GM18951 (cell line): Measurements from ENCODE around the gene BSPRY.

Experiments
- POLR2A ChIP-seq: IDR thresholded peaks from 4 replicates; pipeline ENCODE4 v1.6.1; 2011; ENCODE audit warnings: mild to moderate bottlenecking; ENCODE audit not compliant: insufficient read length, insufficient read depth; ENCODE audit errors: extremely low read depth
- in situ Hi-C: fragments of 300-500 bp; cut with MboI; formaldehyde crosslinking; loops from one replicate; pipeline ENCODE4 v1.12.0; 2022; ENCODE audit warnings: low sequenced_read_pairs, mixed read lengths, inconsistent platforms; ENCODE audit not compliant: unreplicated experiment

BSPRY gene

GRCh38 chr9:113349445-113350094, at the start of gene BSPRY:
BSPRY (plus strand) TSS chr9:113349541; CDS start chr9:113349580, 39 bp downstream.
- peak; percentile 13 for TF ChIP-seq POLR2A
- in situ Hi-C loops, result no loop called here

- in situ Hi-C loops, result no loop called here
- TF ChIP-seq POLR2A, result no peak
Observed at GRCh38 chr9:113299800-113300292, 49.5 kb upstream of the BSPRY start.

- no peak for TF ChIP-seq POLR2A
- in situ Hi-C loops, result no loop called here
Observed at GRCh38 chr9:113301548-113301947, 47.8 kb upstream of the BSPRY start.

GRCh38 chr9:113302792-113303418, 46.4 kb upstream of the BSPRY start, which contains the start of gene RNF183:
RNF183 (minus strand) TSS chr9:113303376; CDS start chr9:113298184, 5,192 bp downstream.
- TF ChIP-seq POLR2A, result no peak
- in situ Hi-C loops, result no loop called here

- TF ChIP-seq POLR2A, result no peak
- in situ Hi-C loops, result no loop called here
Observed at GRCh38 chr9:113306566-113306965, 42.8 kb upstream of the BSPRY start.

- in situ Hi-C loops, result no loop called here
- TF ChIP-seq POLR2A, result no peak
Observed at GRCh38 chr9:113307396-113307975, 41.9 kb upstream of the BSPRY start.

- TF ChIP-seq POLR2A, result no peak
- in situ Hi-C loops, result no loop called here
Observed at GRCh38 chr9:113309204-113309813, 40.0 kb upstream of the BSPRY start.

GRCh38 chr9:113310538-113310937, 38.8 kb upstream of the BSPRY start:
- no peak for TF ChIP-seq POLR2A
- in situ Hi-C loops, result no loop called here

GRCh38 chr9:113311961-113312360, 37.4 kb upstream of the BSPRY start:
- in situ Hi-C loops, result no loop called here

GRCh38 chr9:113313261-113313660, 36.1 kb upstream of the BSPRY start:
- no peak for TF ChIP-seq POLR2A

More at GRCh38 chr9:113311961-113312360, 37.4 kb upstream of the BSPRY start:
- TF ChIP-seq POLR2A, result no peak

GRCh38 chr9:113315231-113315630, 34.1 kb upstream of the BSPRY start:
- TF ChIP-seq POLR2A, result no peak
- in situ Hi-C loops, result no loop called here

More at GRCh38 chr9:113313261-113313660, 36.1 kb upstream of the BSPRY start:
- in situ Hi-C loops, result no loop called here

- TF ChIP-seq POLR2A, result no peak
- in situ Hi-C loops, result no loop called here
Observed at GRCh38 chr9:113316030-113316429, 33.3 kb upstream of the BSPRY start.

GRCh38 chr9:113317777-113318176, 31.6 kb upstream of the BSPRY start:
- in situ Hi-C loops, result no loop called here
- TF ChIP-seq POLR2A, result no peak
